ENCODE measurements around the gene ECSCR. TPM values are rescaled to one million over a fixed set of nuclear protein-coding genes. Genes with fewer than 3 reads are reported as not detected.

The ECSCR gene
- total RNA-seq, 1 experiment from 2014 or later, result 0.10 TPM

GRCh38 chr5:139474890-139475791 lies 12.6 kb upstream of the ECSCR start:
- DNase-seq (ENCODE audit: low spot score), result no peak

- no peak for DNase-seq (ENCODE audit: low spot score)
These were observed 11.0 kb upstream of the ECSCR start for GRCh38 chr5:139473565-139473964.

- no peak for DNase-seq (ENCODE audit: low spot score)
These were observed 10.6 kb upstream of the ECSCR start for GRCh38 chr5:139473105-139473504.

GRCh38 chr5:139472386-139473030 lies 10.0 kb upstream of the ECSCR start:
- DNase-seq (ENCODE audit: low spot score), result no peak

- no peak for DNase-seq (ENCODE audit: low spot score)
These were observed 8.3 kb upstream of the ECSCR start, which contains the start of gene SMIM33 for GRCh38 chr5:139470821-139471300. Gene SMIM33, plus strand, starts transcription at chr5:139471004. Its CDS starts 118 bp downstream, at chr5:139471122.

- no peak for DNase-seq (ENCODE audit: low spot score)
These were observed 5.9 kb upstream of the ECSCR start for GRCh38 chr5:139468421-139468931.

GRCh38 chr5:139461698-139462097 lies 845 bp downstream of the ECSCR start:
- DNase-seq (ENCODE audit: low spot score), result no peak

- DNase-seq (ENCODE audit: low spot score), result no peak
These were observed 1.4 kb downstream of the ECSCR start for GRCh38 chr5:139461176-139461575.

GRCh38 chr5:139460455-139460854 lies 2.1 kb downstream of the ECSCR start:
- DNase-seq (ENCODE audit: low spot score), result no peak

- no peak for DNase-seq (ENCODE audit: low spot score)
These were observed 3.0 kb downstream of the ECSCR start for GRCh38 chr5:139459451-139459934.

GRCh38 chr5:139458580-139459407 lies 3.7 kb downstream of the ECSCR start:
- peak; percentile 45 for DNase-seq (ENCODE audit: low spot score)

- DNase-seq (ENCODE audit: low spot score), result no peak
These were observed 4.8 kb downstream of the ECSCR start for GRCh38 chr5:139457653-139458306.

GRCh38 chr5:139457241-139457640 lies 5.3 kb downstream of the ECSCR start:
- no peak for DNase-seq (ENCODE audit: low spot score)

- DNase-seq (ENCODE audit: low spot score), result no peak
These were observed 5.8 kb downstream of the ECSCR start for GRCh38 chr5:139456776-139457175.

GRCh38 chr5:139454568-139455290 lies 7.8 kb downstream of the ECSCR start:
- no peak for DNase-seq (ENCODE audit: low spot score)

GRCh38 chr5:139453683-139454567 lies 8.6 kb downstream of the ECSCR start:
- no peak for DNase-seq (ENCODE audit: low spot score)

GRCh38 chr5:139451878-139452660 lies 10.5 kb downstream of the ECSCR start:
- no peak for DNase-seq (ENCODE audit: low spot score)

GRCh38 chr5:139451176-139451575 lies 11.4 kb downstream of the ECSCR start:
- no peak for DNase-seq (ENCODE audit: low spot score)
